NCI-H1436 (cell line): ENCODE data around the gene STON2.
"Not testable (repeated sequence)": the region's sequence is repeated elsewhere in the genome, so short reads cannot be mapped to it uniquely, and the experiment has no call there.

ENCODE experiments used
- DNase-seq: peaks from one replicate; lab custom pipeline; 2025; lab: John Stamatoyannopoulos, UW

STON2 gene

GRCh38 chr14:81265636-81266169 lies 134.4 kb downstream of the STON2 start:
- DNase-seq: no peak

GRCh38 chr14:81264671-81265070 lies 135.5 kb downstream of the STON2 start:
- DNase-seq: no peak

GRCh38 chr14:81263777-81264410 lies 136.2 kb downstream of the STON2 start:
- DNase-seq: no peak

GRCh38 chr14:81261176-81261575 lies 138.9 kb downstream of the STON2 start:
- no peak for DNase-seq

- no peak for DNase-seq
Observed at GRCh38 chr14:81260732-81261131, 139.4 kb downstream of the STON2 start.

- DNase-seq: no peak
Observed at GRCh38 chr14:81256289-81256960, 143.7 kb downstream of the STON2 start.

- no peak for DNase-seq
Observed at GRCh38 chr14:81252278-81252677, 147.8 kb downstream of the STON2 start.

GRCh38 chr14:81247271-81247766 lies 152.8 kb downstream of the STON2 start:
- DNase-seq: no peak

- DNase-seq: no peak
Observed at GRCh38 chr14:81246461-81247270, 153.5 kb downstream of the STON2 start.

GRCh38 chr14:81245771-81246170 lies 154.4 kb downstream of the STON2 start:
- no peak for DNase-seq

GRCh38 chr14:81244431-81244830 lies 155.7 kb downstream of the STON2 start:
- not testable (repeated sequence) for DNase-seq

GRCh38 chr14:81243499-81243898 lies 156.6 kb downstream of the STON2 start:
- DNase-seq: no peak

GRCh38 chr14:81236849-81237248 lies 163.3 kb downstream of the STON2 start:
- DNase-seq: not testable (repeated sequence)

GRCh38 chr14:81236138-81236537 lies 164.0 kb downstream of the STON2 start:
- no peak for DNase-seq

- DNase-seq: no peak
Observed at GRCh38 chr14:81235096-81235495, 165.0 kb downstream of the STON2 start.

- no peak for DNase-seq
Observed at GRCh38 chr14:81234278-81234677, 165.8 kb downstream of the STON2 start.

- no peak for DNase-seq
Observed at GRCh38 chr14:81233615-81234014, 166.5 kb downstream of the STON2 start.

- no peak for DNase-seq
Observed at GRCh38 chr14:81231540-81231939, 168.6 kb downstream of the STON2 start.

GRCh38 chr14:81224222-81224621 lies 175.9 kb downstream of the STON2 start:
- no peak for DNase-seq

GRCh38 chr14:81223788-81224187 lies 176.3 kb downstream of the STON2 start:
- not testable (repeated sequence) for DNase-seq

- DNase-seq: no peak
Observed at GRCh38 chr14:81222691-81223090, 177.4 kb downstream of the STON2 start.

- DNase-seq: no peak
Observed at GRCh38 chr14:81222126-81222525, 178.0 kb downstream of the STON2 start.
